Measurements from ENCODE around the gene SVEP1.
"Not testable (repeated sequence)": the region's sequence is repeated elsewhere in the genome, so short reads cannot be mapped to it uniquely, and the experiment has no call there.

SVEP1 gene

GRCh38 chr9:110579034-110579861 is at the start of gene SVEP1:
Gene SVEP1, minus strand, starts transcription at chr9:110579741. Its CDS starts 198 bp downstream, at chr9:110579543.
- peak; percentile 72 for DNase-seq

- peak; percentile 95 for DNase-seq
These were observed 46.7 kb upstream of the SVEP1 start for GRCh38 chr9:110626101-110626829.

GRCh38 chr9:110623462-110624025 is 44.0 kb upstream of the SVEP1 start:
- DNase-seq = peak; percentile 72

GRCh38 chr9:110622368-110622767 is 42.8 kb upstream of the SVEP1 start:
- no peak for DNase-seq

GRCh38 chr9:110620726-110621125 is 41.2 kb upstream of the SVEP1 start:
- DNase-seq = no peak

- peak; percentile 55 for DNase-seq
These were observed 40.3 kb upstream of the SVEP1 start for GRCh38 chr9:110619831-110620230.

- DNase-seq = peak; percentile 64
These were observed 36.0 kb upstream of the SVEP1 start for GRCh38 chr9:110615498-110615897.

- not testable (repeated sequence) for DNase-seq
These were observed 35.0 kb upstream of the SVEP1 start for GRCh38 chr9:110614576-110614975.

- DNase-seq = peak; percentile 51
These were observed 26.7 kb upstream of the SVEP1 start for GRCh38 chr9:110606179-110606790.

GRCh38 chr9:110605565-110605964 is 26.0 kb upstream of the SVEP1 start:
- DNase-seq = no peak

- DNase-seq = no peak
These were observed 24.6 kb upstream of the SVEP1 start for GRCh38 chr9:110604171-110604601.

GRCh38 chr9:110602281-110602680 is 22.7 kb upstream of the SVEP1 start:
- DNase-seq = no peak

GRCh38 chr9:110601098-110601497 is 21.6 kb upstream of the SVEP1 start:
- DNase-seq = no peak

GRCh38 chr9:110599468-110599867 is 19.9 kb upstream of the SVEP1 start:
- DNase-seq = no peak

GRCh38 chr9:110592044-110592830 is 12.7 kb upstream of the SVEP1 start:
- DNase-seq = peak; percentile 38

GRCh38 chr9:110591526-110591925 is 12.0 kb upstream of the SVEP1 start:
- DNase-seq = peak; percentile 54

GRCh38 chr9:110590816-110591215 is 11.3 kb upstream of the SVEP1 start:
- DNase-seq = no peak

GRCh38 chr9:110588296-110588695 is 8.8 kb upstream of the SVEP1 start:
- DNase-seq = no peak

GRCh38 chr9:110583237-110583636 is 3.7 kb upstream of the SVEP1 start:
- DNase-seq = peak; percentile 54

- DNase-seq = no peak
These were observed 2.6 kb upstream of the SVEP1 start for GRCh38 chr9:110582156-110582555.

GRCh38 chr9:110580850-110581249 is 1.3 kb upstream of the SVEP1 start:
- no peak for DNase-seq

- peak; percentile 80 for DNase-seq
These were observed 300 bp upstream of the SVEP1 start for GRCh38 chr9:110579862-110580219.
